SK-N-SH treated with all-trans-retinoic acid at 6 μM for 48 hours (cell line): ENCODE measurements around the gene BAIAP3.

Experiments used
- CSDC2 ChIP-seq: fragments of 250-450 bp; sonication (Bioruptor Pico); IDR thresholded peaks from 2 replicates; pipeline ENCODE4 v1.5.0; 2020; ENCODE audit warnings: mild to moderate bottlenecking, moderate library complexity
- ESRRG ChIP-seq: fragments of 250-450 bp; sonication (Bioruptor Pico); IDR thresholded peaks from 2 replicates; pipeline ENCODE4 v1.6.1; 2021; ENCODE audit warnings: mild to moderate bottlenecking
- ISL1 ChIP-seq: fragments of 250-450 bp; sonication (Bioruptor Pico); IDR thresholded peaks from 2 replicates; pipeline ENCODE4 v2.1.2; 2022; ENCODE audit warnings: mild to moderate bottlenecking, moderate library complexity
- RARB ChIP-seq: fragments of 250-450 bp; sonication (Bioruptor Pico); IDR thresholded peaks from 2 replicates; pipeline ENCODE4 v1.8.0; 2021; ENCODE audit warnings: mild to moderate bottlenecking, moderate library complexity
- TCF4 ChIP-seq: fragments of 250-450 bp; sonication (Bioruptor Pico); IDR thresholded peaks from 2 replicates; pipeline ENCODE4 v1.8.0; 2021; ENCODE audit warnings: mild to moderate bottlenecking, moderate library complexity, borderline replicate concordance
- ZFP3 ChIP-seq: fragments of 250-450 bp; sonication (Bioruptor Pico); IDR thresholded peaks from 2 replicates; pipeline ENCODE4 v1.5.0; 2020; ENCODE audit warnings: mild to moderate bottlenecking, moderate library complexity
- ZFP30 ChIP-seq: fragments of 450-650 bp; formaldehyde crosslinking; IDR thresholded peaks from 2 replicates; pipeline ENCODE4 v1.5.0; 2022; ENCODE audit warnings: mild to moderate bottlenecking, moderate library complexity
- ZNF70 ChIP-seq: fragments of 450-650 bp; formaldehyde crosslinking; IDR thresholded peaks from 2 replicates; pipeline ENCODE4 v1.5.0; 2020; ENCODE audit warnings: mild to moderate bottlenecking, moderate library complexity

DNA sequence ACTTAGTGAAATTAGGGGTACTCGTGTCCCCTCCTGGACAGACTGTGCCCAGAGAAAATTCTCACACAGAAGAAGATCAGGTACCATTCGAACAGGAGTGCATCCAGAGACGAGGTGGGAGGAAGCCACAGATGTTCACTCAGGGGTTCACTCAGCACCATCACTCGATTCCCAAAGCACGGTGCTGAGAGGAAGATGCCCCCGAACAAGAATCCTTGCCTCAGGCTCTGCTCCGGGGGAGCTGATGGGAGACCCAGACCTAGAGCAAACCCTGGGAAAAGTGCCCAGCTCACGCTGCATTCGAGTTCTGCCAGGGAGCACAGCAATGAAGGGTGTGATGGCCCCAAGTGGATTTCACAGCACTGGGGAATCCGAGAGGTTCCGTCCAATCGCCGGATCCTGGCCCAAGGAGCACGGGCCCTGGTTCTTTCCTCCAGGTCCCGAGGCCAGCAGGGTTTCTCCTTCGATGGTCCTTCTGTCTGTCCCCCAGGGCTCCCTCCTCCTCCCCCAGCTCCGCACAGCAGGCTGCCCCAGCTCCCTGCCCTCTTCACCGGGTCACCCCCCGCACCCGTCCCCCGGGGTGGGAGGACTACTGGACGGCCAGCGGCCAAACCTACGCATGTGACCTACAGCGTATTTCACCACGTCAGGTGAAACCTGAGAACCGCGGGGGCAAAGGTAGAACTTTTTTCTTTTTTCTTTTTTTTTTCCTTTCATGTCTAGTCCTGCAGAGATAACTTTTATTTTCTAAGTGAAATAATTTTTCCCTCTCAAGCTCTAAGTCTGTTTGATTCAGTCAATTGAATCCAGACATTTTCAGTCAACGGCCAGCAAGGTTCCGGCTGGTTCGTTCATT is 34.2 kb upstream of the BAIAP3 start:
- TF ChIP-seq ZFP3 (CRISPR knock-in tag) (no peak), ESRRG (CRISPR knock-in tag) (no peak), ISL1 (CRISPR knock-in tag) (no peak), CSDC2 (CRISPR knock-in tag) (no peak), TCF4 (CRISPR knock-in tag) (no peak), RARB (CRISPR knock-in tag) (no peak), ZFP30 (CRISPR knock-in tag) (no peak), ZNF70 (CRISPR knock-in tag) (no peak)
